Upper lobe of right lung (tissue), 1 donor: Measurements from ENCODE around the gene CRAMP1. TPM values are rescaled to one million over a fixed set of nuclear protein-coding genes. Genes with fewer than 3 reads are reported as not detected.

Experiments
- ATAC-seq: fragments of 200-7000 bp; cut with Tn5 transposase; one replicate; pipeline ENCODE4 v1.9.1; 2020; ENCODE audit warnings: mild to moderate bottlenecking, moderate library complexity
- DNase-seq: peaks from one replicate; pipeline ENCODE4 v3.0.0-alpha.2; 2020
- H3K27ac ChIP-seq: fragments of 200-600 bp; one replicate; pipeline ENCODE4 v1.8.0; 2022
- H3K27me3 ChIP-seq: fragments of 200-600 bp; one replicate; pipeline ENCODE4 v1.8.0; 2022; ENCODE audit warnings: mild to moderate bottlenecking
- H3K36me3 ChIP-seq: fragments of 200-600 bp; one replicate; pipeline ENCODE4 v1.8.0; 2022
- H3K4me1 ChIP-seq: fragments of 200-600 bp; one replicate; pipeline ENCODE4 v1.8.0; 2022
- H3K4me3 ChIP-seq: fragments of 200-600 bp; one replicate; pipeline ENCODE4 v1.8.0; 2022; ENCODE audit warnings: mild to moderate bottlenecking
- H3K9me3 ChIP-seq: fragments of 200-600 bp; one replicate; pipeline ENCODE4 v1.8.0; 2022
- intact Hi-C: fragments of 100-400 bp; cut with DNase I; formaldehyde crosslinking; loops from one replicate; pipeline ENCODE4 v1.11.0; 2022
- total RNA-seq: library from RNA; stranded (reverse); fragmentation: NEBNext Ultra II Directional; extraction: Animal tissue kit (Norgen Biotek cat#: 25700); gene quantifications from one replicate; pipeline ENCODE4 v1.2.1, GENCODE V29; 2021
- TF ChIP-seq, protein P1 (sequence below): fragments of 200-600 bp; IDR thresholded peaks from one replicate; pipeline ENCODE4 v1.8.0; 2022; ENCODE audit warnings: antibody characterized with exemption
- donor health status: DM: no; HTN: yes; CAD: no; lungs with severe emphysema.

Gene CRAMP1
- total RNA-seq, 1 donor from 2014 or later: 21.4 TPM

DNA sequence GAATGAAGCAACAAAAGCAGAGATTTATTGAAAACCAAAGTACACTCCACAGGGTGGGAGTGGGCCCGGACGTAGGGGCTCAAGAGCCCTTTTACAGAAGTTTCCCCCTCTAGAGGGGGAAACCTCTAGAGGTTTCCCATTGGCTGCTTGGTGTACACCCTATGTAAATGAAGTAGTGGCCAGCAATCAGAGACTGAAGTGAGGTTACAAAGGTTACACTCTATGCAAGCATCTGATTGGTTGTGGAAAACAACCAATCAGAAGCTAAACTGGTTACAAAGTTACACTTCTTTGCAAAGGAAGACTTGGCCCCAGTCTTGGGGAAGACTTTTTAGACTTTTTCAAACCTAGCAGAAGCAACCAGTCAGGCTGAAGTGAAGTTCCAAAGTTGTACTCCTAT lies 27.1 kb downstream of the CRAMP1 start:
- Histone ChIP-seq H3K27ac (no peak overlapping the region), H3K4me3 (no peak overlapping the region), H3K9me3 (no peaks in the 10 kb centered on the region), H3K27me3 (no peaks in the 10 kb centered on the region), H3K36me3 (peaks cover 87% of the 10 kb centered on the region), H3K4me1 (peaks cover 4% of the 10 kb centered on the region)
- TF ChIP-seq, protein P1, sequence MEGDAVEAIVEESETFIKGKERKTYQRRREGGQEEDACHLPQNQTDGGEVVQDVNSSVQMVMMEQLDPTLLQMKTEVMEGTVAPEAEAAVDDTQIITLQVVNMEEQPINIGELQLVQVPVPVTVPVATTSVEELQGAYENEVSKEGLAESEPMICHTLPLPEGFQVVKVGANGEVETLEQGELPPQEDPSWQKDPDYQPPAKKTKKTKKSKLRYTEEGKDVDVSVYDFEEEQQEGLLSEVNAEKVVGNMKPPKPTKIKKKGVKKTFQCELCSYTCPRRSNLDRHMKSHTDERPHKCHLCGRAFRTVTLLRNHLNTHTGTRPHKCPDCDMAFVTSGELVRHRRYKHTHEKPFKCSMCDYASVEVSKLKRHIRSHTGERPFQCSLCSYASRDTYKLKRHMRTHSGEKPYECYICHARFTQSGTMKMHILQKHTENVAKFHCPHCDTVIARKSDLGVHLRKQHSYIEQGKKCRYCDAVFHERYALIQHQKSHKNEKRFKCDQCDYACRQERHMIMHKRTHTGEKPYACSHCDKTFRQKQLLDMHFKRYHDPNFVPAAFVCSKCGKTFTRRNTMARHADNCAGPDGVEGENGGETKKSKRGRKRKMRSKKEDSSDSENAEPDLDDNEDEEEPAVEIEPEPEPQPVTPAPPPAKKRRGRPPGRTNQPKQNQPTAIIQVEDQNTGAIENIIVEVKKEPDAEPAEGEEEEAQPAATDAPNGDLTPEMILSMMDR: no peak
- DNase-seq (no peak), ATAC-seq (no peak)
- intact Hi-C loops: no loop called here

DNA sequence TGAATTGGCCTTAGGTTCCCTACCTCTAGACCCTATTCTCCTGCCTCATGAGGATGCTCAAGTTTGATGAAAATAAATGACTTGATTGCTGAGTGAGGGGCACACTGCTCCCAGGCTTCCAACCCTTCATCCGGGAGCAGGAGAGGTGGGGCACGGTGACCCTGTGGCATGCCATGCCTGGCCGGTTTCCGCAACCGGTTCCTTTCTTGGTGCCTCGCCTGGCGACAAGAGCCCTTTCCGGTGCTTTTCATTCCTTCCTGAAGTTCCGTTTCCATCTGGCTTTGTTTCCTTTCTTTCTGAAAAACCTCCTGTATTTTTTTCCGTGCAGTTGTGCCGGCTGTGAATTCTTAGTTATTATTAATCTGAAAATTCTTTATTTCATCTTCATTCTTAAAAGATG lies 27.7 kb downstream of the CRAMP1 start:
- Histone ChIP-seq H3K4me1 (peaks cover 4% of the 10 kb centered on the region), H3K9me3 (no peaks in the 10 kb centered on the region), H3K27me3 (no peaks in the 10 kb centered on the region), H3K4me3 (no peak overlapping the region), H3K36me3 (peaks cover 83% of the 10 kb centered on the region), H3K27ac (no peak overlapping the region)
- no peak for DNase-seq
- TF ChIP-seq, protein P1: no peak
- no peak for ATAC-seq
- intact Hi-C loops: no loop called here

DNA sequence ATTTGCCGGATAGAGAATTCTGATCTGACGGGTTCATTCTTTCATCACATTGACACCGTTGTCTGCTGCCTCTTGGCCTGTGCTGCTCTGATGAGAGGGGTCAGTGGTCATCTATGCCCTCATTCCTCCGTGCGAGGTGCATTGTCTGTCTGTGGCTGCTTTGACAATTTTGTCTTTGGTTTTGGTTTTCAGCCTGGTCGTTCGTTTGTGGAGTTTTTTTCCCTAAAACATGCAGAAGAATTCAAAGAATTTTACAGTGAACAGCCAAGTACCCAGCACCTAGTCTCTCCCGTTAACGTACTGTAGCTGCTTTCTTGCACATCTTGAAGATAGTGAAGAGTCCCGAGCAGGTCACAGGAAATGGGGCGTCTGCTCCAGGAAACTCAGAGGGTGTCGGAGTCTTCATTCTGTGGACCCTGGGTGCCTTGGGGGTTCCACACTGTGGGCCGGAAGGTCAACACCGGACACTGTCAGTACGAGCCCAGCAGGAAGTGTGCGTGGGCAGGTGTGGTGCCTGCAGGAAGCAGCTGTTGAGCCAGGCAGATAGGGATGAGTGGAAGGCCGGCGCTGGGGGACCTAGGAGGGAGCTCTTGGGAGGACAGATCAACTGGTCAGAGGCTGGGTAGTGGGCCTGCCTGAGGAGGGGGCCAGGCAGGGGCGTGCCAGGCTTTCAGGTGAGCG lies 28.2 kb downstream of the CRAMP1 start:
- ATAC-seq (peak; percentile 21), DNase-seq (no peak)
- intact Hi-C loops: no loop called here
- Histone ChIP-seq H3K36me3 (peaks cover 78% of the 10 kb centered on the region), H3K4me3 (no peak overlapping the region), H3K4me1 (peaks cover 4% of the 10 kb centered on the region), H3K9me3 (no peaks in the 10 kb centered on the region), H3K27me3 (no peaks in the 10 kb centered on the region), H3K27ac (peak overlapping the region; percentile 47)
- TF ChIP-seq, protein P1: no peak

DNA sequence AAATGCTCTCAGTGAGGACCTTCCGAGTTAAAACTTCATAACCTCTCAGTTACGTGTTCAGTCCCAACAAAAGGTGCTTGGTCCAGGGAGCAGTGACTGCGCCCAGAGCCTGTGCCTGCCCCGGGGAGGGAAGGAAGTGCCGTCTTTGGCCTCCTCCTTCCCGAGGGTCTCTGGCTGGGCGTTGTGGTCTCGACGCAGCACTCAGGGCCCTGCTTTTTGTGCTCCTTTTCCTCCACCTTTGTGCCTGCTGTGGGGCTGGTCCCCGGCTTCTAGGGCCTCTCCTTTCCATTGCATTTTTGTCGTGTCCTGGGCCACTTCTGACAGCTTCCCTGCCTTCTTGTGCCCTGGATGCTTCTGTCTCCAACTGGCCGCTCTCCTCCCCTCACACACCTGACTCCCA lies 29.1 kb downstream of the CRAMP1 start:
- intact Hi-C loops: no loop called here
- no peak overlapping the region for H3K4me3 ChIP-seq
- DNase-seq (no peak), ATAC-seq (no peak)
- TF ChIP-seq, protein P1: no peak
- H3K36me3 ChIP-seq: peaks cover 76% of the 10 kb centered on the region
- H3K9me3 ChIP-seq: no peaks in the 10 kb centered on the region
- no peaks in the 10 kb centered on the region for H3K27me3 ChIP-seq
- H3K27ac ChIP-seq: no peak overlapping the region
- peaks cover 4% of the 10 kb centered on the region for H3K4me1 ChIP-seq

DNA sequence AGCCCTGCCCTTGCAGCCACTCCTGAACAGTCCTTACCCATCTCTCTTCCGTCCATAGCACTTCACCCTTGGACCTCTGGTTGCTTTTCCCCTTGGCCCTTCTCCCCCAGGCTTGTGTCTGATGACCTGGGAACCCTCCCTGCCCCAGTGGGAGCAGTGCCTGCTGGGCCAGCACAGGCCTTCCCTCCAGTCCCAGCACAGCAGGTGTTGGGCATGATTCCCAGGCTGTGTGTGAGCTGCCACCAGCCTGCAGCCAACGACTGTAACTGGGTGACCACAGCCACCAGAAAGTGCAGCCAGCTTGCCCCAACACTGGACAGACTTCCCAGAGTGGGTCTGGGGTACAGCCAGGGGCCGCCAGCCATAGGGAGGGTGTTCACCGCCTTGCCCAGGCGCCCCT lies 30.0 kb downstream of the CRAMP1 start:
- no peak overlapping the region for H3K27ac ChIP-seq
- peaks cover 4% of the 10 kb centered on the region for H3K4me1 ChIP-seq
- H3K9me3 ChIP-seq: no peaks in the 10 kb centered on the region
- no peaks in the 10 kb centered on the region for H3K27me3 ChIP-seq
- ATAC-seq (no peak), DNase-seq (no peak)
- H3K36me3 ChIP-seq: peaks cover 85% of the 10 kb centered on the region
- TF ChIP-seq, protein P1: no peak
- intact Hi-C loops: no loop called here
- no peak overlapping the region for H3K4me3 ChIP-seq

DNA sequence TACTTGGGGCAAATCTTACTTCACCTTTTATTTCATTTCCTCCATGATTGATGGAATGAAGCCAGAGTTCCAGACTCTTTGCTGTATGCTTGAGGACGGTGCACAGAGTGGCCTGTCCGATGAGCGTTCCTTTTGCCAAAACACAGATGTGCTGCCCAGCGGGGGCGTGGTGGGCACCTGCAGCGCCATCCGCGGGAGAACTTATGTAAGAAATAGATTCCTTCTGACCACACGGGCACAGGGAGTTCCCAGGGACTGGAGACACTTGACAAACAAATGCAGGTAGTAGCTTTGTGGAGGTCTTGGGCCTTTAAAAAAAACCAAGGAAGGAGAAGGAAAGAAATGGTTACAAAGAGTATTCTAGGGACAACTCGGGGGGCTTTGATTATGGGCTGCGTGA lies 30.6 kb downstream of the CRAMP1 start:
- Histone ChIP-seq H3K9me3 (no peaks in the 10 kb centered on the region), H3K4me3 (no peak overlapping the region), H3K27ac (no peak overlapping the region), H3K36me3 (peaks cover 85% of the 10 kb centered on the region), H3K4me1 (peaks cover 4% of the 10 kb centered on the region), H3K27me3 (no peaks in the 10 kb centered on the region)
- ATAC-seq (no peak), DNase-seq (no peak)
- TF ChIP-seq, protein P1: no peak
- intact Hi-C loops: no loop called here
